Body of pancreas (tissue), 4 donors: Measurements from ENCODE around the gene SYT15.

Experiments
- POLR2A ChIP-seq, 3 donors: fragments of 450-650 bp; IDR thresholded peaks; one replicate each; pipeline ENCODE4 v1.6.1; 2016; ENCODE audit warnings: antibody characterized with exemption in 3 of 3, mild to moderate bottlenecking in 2 of 3
- TF ChIP-seq, protein P1 (sequence below), 7 experiments: fragments of 450-650 bp in 4 of 7; fragments of 200-600 bp in 3 of 7; sonication (generic) in 3 of 7; IDR thresholded peaks; one replicate each; pipeline ENCODE4 v1.5.1; 2016 to 2019; ENCODE audit warnings: antibody characterized with exemption in 7 of 7

DNA sequence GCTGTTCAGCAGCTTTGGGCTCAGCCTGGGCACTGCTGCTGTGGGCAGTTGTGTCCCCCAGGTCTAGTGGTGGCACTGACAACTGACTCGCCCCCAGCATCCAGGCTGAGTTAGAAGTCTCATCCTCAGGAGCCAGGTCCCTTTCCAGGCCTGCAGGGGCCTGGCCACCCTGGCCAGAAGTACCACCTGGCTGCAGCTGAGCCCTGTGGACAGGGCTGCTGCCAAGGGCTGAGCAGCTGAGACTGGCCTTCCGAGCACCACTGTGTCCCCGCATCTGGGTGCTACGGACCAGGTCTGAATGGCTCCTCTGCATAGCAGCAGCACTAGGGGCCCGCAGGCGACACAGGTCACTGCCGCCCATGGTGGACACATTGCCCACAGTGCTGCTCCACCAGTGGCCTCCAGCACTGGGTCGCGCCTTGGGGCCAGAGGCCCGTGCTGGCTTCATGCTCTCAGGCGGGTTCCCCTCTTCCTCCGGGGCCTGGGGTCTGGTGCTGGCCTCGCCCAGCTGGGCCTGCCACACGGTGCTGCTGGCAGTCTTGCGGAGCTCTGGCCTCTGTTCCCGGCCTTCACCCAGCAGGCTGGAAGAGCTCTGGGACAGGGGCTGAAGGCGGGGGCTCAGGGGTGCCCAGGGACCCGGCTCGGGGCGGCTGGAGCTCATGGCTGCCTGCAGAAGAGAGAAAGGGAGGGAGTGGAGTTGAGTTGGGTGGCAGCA lies 28.7 kb upstream of the SYT15 start:
- TF ChIP-seq POLR2A (IDR thresholded peaks at IDR 0.05): no peak
- TF ChIP-seq, protein P1, sequence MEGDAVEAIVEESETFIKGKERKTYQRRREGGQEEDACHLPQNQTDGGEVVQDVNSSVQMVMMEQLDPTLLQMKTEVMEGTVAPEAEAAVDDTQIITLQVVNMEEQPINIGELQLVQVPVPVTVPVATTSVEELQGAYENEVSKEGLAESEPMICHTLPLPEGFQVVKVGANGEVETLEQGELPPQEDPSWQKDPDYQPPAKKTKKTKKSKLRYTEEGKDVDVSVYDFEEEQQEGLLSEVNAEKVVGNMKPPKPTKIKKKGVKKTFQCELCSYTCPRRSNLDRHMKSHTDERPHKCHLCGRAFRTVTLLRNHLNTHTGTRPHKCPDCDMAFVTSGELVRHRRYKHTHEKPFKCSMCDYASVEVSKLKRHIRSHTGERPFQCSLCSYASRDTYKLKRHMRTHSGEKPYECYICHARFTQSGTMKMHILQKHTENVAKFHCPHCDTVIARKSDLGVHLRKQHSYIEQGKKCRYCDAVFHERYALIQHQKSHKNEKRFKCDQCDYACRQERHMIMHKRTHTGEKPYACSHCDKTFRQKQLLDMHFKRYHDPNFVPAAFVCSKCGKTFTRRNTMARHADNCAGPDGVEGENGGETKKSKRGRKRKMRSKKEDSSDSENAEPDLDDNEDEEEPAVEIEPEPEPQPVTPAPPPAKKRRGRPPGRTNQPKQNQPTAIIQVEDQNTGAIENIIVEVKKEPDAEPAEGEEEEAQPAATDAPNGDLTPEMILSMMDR (IDR thresholded peaks at IDR 0.05): no peak
